Muscle layer of colon (tissue), 2 donors: ENCODE data around the gene MDH1B.

Experiments
- H3K27ac ChIP-seq: one replicate; pipeline ENCODE4 v1.7.0; 2013; ENCODE audit warnings: low read depth, mild to moderate bottlenecking, low read length, moderate library complexity
- H3K27me3 ChIP-seq, 2 donors: one replicate each; pipeline ENCODE4 v1.7.0; 2013; ENCODE audit warnings: low read length in 2 of 2, mild to moderate bottlenecking in 2 of 2; ENCODE audit not compliant: insufficient read depth in 2 of 2, control insufficient read depth in 1 of 2
- H3K36me3 ChIP-seq: one replicate; pipeline ENCODE4 v1.7.0; 2013; ENCODE audit warnings: mild to moderate bottlenecking, low read length; ENCODE audit not compliant: insufficient read depth
- H3K4me1 ChIP-seq: one replicate; pipeline ENCODE4 v1.7.0; 2013; ENCODE audit warnings: mild to moderate bottlenecking, low read length; ENCODE audit not compliant: insufficient read depth
- H3K4me3 ChIP-seq, 2 donors: one replicate each; pipeline ENCODE4 v1.7.0; 2013; ENCODE audit warnings: low read length in 2 of 2, low read depth in 1 of 2, mild to moderate bottlenecking in 1 of 2, moderate library complexity in 1 of 2
- H3K9ac ChIP-seq: one replicate; pipeline ENCODE4 v1.7.0; 2013; ENCODE audit warnings: low read length
- H3K9me3 ChIP-seq: one replicate; pipeline ENCODE4 v1.7.0; 2013; ENCODE audit warnings: mild to moderate bottlenecking, low read length
- donor health status: abdominal sarcoma.
- donor health status: Adenocarcinoma of cecum.

Gene MDH1B

DNA sequence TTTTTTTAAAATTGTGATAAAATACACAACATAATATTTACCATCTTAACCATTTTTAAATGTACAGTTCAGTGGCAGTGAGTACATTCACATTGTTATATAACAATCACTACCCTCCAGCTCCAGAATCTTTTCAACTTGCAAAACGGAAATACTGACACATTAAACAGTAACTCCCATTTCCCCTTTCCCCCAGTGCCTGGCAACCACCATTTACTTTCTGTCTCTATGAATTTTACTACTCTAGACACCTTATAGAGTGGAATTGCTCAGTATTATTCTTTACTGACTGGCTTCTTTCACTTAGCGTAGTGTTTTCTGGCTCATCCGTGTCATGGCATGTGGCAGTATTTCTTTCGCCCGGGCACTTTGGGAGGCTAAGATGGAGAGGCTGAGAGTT lies 32.9 kb upstream of the MDH1B start:
- Histone ChIP-seq H3K4me1 (peaks cover 8% of the 10 kb centered on the region), H3K27me3 (no peaks in the 10 kb centered on the region), H3K36me3 (peaks cover 5% of the 10 kb centered on the region), H3K4me3 (no peak overlapping the region), H3K9me3 (no peaks in the 10 kb centered on the region), H3K27ac (no peak overlapping the region), H3K9ac (no peak overlapping the region)

DNA sequence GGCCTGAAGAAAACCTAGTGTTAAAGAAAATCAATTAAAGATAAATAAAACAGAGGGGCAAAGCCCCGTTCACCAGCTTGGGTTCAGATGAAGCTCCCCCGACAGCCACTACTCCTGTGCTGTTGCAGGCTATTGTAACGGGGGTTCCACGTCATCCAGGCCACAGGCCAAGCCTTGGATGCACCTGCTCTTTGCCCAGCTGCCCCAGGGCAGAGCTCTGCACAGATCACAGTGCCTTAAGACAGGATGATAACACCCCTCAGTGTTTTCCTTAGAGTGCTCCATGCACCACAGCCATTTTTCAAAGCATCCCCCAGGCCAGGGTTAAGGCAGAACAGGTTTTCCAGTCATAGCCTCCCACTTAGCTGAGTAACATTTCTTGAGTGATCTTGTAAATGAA lies 32.2 kb upstream of the MDH1B start:
- no peak overlapping the region for H3K9ac ChIP-seq
- no peak overlapping the region for H3K27ac ChIP-seq
- H3K36me3 ChIP-seq = peaks cover 7% of the 10 kb centered on the region
- H3K9me3 ChIP-seq = no peaks in the 10 kb centered on the region
- no peak overlapping the region for H3K4me3 ChIP-seq
- H3K27me3 ChIP-seq = no peaks in the 10 kb centered on the region
- peaks cover 8% of the 10 kb centered on the region for H3K4me1 ChIP-seq

DNA sequence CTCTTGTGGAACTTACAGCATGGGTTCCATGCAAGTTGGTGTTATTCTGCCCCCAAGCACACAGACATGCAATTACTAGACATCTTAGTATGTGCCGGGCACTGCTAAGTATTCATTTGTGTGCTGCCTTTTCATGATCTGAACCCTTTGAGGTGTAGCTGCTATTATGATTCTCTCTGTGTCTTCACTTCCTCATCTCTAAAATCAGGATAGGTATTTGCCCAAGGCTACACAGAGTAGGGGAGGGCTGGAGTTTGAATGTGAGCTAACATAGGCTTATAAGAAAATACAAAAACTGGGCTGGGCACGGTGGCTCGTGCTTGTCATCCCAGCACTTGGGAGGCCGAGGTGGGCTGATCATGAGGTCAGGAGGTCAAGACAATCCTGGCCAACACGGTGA lies 27.5 kb upstream of the MDH1B start:
- Histone ChIP-seq H3K27ac (no peak overlapping the region), H3K4me3 (no peak overlapping the region), H3K27me3 (no peaks in the 10 kb centered on the region), H3K9ac (no peak overlapping the region), H3K36me3 (peaks cover 51% of the 10 kb centered on the region), H3K4me1 (no peaks in the 10 kb centered on the region), H3K9me3 (no peaks in the 10 kb centered on the region)

DNA sequence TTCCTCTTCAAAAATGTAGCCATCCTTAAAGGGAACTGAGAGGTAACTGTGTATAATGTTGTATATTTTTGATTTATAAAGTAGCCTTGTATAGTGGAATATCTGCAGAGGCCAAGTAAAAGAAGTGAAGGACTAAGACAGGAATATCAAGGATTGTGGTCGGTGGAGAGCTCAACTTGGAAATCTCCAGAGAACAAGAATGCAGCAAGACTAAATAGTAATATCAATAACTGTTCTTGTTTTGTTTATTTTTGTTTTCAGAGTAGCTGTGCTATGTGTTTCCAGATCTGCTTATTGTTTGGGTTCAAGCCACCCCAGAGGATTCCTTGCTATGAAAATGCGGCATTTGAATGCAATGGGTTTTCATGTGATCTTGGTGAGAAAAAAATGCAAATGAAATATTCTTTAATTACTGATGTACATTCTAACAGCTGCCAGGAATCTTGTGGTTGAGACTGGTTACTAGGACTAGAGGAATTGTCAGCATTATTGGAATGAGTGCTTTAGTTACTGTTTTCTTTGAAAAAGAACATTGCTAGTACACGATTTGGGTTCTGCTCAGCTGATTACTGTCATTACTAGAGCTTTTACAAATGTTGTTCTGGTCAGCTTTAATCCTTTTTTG lies 25.3 kb upstream of the MDH1B start:
- no peaks in the 10 kb centered on the region for H3K27me3 ChIP-seq
- no peak overlapping the region for H3K27ac ChIP-seq
- peaks cover 64% of the 10 kb centered on the region for H3K36me3 ChIP-seq

DNA sequence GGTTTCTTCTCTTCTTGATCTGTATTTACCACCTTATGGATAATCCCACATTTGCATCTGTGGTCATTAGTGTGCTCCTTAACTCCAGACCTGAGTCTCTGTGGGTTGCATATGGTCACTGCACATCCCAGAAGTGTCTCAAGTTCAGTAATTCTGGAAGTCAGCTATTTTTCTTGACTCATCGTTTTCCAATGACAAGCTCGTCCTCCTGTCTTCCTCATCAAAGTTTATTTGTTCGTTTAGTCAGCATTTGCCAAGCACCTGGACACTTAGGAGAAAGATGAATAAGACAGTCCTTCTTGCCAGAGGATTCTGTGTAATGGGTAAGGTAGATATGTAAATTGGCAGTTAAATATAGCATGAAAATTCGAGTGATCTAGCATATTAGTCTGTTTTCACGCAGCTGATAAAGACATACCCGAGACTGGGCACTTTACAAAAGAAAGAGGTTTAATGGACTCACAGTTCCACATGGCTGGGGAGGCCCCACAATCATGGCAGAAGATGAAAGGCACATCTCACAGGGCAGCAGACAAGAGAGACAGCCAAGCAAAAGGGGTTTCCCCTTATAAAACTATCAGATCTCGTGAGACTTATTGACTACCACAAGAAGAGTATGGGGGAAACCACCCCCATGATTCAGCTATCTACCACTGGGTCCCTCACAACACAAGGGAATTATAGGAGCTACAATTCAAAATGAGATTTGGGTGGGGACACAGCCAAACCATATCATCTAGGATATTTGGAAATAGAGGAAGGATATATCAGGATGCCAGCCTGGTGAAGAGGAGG lies 19.6 kb upstream of the MDH1B start:
- Histone ChIP-seq H3K36me3 (peaks cover 80% of the 10 kb centered on the region), H3K4me1 (no peaks in the 10 kb centered on the region), H3K27ac (no peak overlapping the region)

More for the DNA sequence above, 25.3 kb upstream of the MDH1B start:
- no peaks in the 10 kb centered on the region for H3K4me1 ChIP-seq
- H3K9ac ChIP-seq = no peak overlapping the region
- H3K9me3 ChIP-seq = no peaks in the 10 kb centered on the region
- H3K4me3 ChIP-seq = no peak overlapping the region

DNA sequence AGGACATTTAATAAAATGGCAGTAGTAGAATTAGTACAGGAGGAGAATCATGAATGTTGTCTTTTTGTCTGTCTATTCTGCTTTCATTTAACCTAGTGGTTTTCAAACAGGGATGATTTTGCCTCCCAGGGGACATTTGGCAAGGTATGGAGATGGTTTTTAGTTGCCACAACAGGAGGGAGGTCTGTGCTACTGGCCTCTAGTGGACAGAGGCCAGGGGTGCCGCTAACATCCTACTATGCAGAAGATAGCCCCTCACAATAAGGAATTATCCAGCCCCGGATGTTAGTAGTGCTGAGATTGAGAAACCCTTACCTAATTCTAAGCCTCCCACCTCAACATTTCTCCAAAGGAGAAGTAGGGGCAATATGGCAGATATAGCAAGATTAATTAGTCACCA lies 18.6 kb upstream of the MDH1B start:
- Histone ChIP-seq H3K4me1 (no peaks in the 10 kb centered on the region), H3K9ac (no peak overlapping the region), H3K27me3 (no peaks in the 10 kb centered on the region), H3K27ac (no peak overlapping the region), H3K9me3 (no peaks in the 10 kb centered on the region), H3K4me3 (no peak overlapping the region), H3K36me3 (peaks cover 78% of the 10 kb centered on the region)

More for the DNA sequence above, 19.6 kb upstream of the MDH1B start:
- no peak overlapping the region for H3K4me3 ChIP-seq
- no peaks in the 10 kb centered on the region for H3K27me3 ChIP-seq
- H3K9ac ChIP-seq = no peak overlapping the region
- H3K9me3 ChIP-seq = no peaks in the 10 kb centered on the region

DNA sequence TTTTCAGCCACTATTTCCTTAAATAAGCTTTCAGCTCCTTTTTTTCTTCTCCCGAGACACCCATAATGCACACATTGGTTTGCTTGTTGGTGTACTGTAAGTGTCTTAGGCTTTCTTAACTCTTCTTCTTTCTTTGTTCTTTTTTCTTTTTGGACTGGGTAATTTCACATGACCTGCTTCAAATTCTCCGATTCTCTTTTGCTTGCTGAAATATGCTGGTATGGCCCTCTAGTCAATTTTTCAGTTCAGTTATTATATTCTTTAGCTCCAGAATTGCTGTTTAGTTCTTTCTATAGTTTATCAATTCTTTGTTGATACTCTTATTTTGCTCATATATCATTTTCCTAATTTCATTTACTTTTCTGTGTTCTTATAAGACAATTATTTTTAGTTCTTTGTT lies 15.5 kb upstream of the MDH1B start:
- Histone ChIP-seq H3K9me3 (no peaks in the 10 kb centered on the region), H3K4me1 (no peaks in the 10 kb centered on the region), H3K36me3 (peaks cover 57% of the 10 kb centered on the region), H3K9ac (no peak overlapping the region), H3K27me3 (no peaks in the 10 kb centered on the region), H3K27ac (no peak overlapping the region), H3K4me3 (no peak overlapping the region)

DNA sequence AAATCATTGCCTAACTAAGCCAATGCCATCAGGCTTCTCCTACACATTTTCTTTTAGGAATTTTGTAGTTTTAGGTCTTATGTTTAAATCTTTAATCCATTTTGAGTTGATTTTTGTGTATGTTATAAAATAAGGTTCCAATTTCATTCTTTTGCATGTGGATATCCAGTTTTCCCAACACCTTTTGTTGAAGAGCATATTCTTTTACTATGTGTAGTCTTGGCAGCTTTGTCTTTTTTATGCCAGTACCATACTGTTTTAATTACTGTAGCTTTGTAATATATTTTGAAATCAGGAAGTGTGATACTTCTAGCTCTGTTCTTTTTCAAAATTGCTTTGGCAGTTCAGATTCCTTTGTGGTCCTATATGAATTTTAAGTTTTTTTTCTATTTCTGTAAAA lies 11.3 kb upstream of the MDH1B start:
- no peak overlapping the region for H3K4me3 ChIP-seq
- H3K9me3 ChIP-seq = no peaks in the 10 kb centered on the region
- no peaks in the 10 kb centered on the region for H3K4me1 ChIP-seq
- H3K36me3 ChIP-seq = peaks cover 34% of the 10 kb centered on the region
- H3K27ac ChIP-seq = no peak overlapping the region
- H3K27me3 ChIP-seq = no peaks in the 10 kb centered on the region
- no peak overlapping the region for H3K9ac ChIP-seq

DNA sequence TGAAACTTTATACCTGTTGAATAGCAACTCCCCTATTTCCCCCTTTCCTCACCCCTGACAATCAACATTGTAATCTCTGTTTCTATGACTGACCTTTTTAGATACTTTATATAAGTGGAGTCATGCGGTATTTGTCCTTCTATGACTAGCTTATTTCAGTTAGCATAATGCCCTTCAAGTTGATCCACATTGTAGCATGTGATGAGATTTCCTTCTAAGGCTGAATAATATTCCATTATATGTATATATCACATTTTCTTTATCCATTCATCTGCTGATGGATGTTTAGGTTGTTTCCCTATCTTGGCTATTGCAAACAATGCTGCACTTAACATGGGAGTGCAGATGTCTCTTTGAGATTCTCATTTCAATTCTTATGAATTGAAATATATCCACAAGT lies 9.7 kb upstream of the MDH1B start:
- Histone ChIP-seq H3K27ac (no peak overlapping the region), H3K4me1 (no peaks in the 10 kb centered on the region), H3K27me3 (no peaks in the 10 kb centered on the region), H3K36me3 (peaks cover 36% of the 10 kb centered on the region), H3K9me3 (no peaks in the 10 kb centered on the region), H3K4me3 (no peak overlapping the region), H3K9ac (no peak overlapping the region)

DNA sequence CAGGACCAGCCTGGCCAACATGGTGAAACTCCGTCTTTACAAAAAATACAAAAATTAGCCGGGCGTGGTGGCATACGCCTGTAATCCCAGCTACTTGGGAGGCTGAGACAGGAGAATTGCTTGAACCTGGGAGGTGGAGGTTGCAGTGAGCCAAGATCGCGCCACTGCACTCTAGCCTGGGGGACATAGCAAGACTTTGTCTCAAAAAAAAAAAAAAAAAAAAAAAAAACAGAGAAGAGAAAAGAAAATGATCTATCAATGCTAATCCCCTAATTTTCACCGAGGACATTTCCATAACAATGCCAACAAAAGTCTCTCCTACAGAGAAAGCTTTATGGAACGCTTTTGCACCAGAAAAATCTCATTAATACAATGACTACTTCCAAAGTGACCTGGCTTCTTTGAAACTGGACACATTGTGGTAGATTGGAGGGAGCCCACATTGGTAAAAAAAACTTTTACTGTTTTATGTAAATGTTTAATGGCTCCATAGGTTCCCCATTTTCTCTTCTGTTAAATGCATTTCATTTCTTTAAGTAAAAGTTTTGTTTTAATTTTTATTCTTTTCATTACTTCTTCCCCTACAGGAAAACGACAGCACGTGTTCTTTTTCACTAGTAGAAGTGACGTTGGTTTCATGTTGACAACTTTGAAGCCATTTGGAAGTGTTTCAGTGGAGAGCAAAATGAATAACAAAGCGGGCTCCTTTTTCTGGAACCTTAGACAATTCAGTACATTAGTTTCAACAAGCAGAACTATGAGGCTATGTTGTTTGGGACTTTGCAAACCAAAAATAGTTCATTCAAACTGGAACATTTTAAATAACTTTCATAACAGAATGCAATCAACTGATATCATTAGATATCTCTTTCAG lies 1.2 kb upstream of the MDH1B start:
- peaks cover 43% of the 10 kb centered on the region for H3K4me1 ChIP-seq
- H3K27ac ChIP-seq = peak overlapping the region; percentile 78
- H3K9me3 ChIP-seq = no peaks in the 10 kb centered on the region
- H3K4me3 ChIP-seq = peak overlapping the region; percentile 51 to 98
- H3K36me3 ChIP-seq = peaks cover 35% of the 10 kb centered on the region
- H3K9ac ChIP-seq = peak overlapping the region; percentile 95
- H3K27me3 ChIP-seq = no peaks in the 10 kb centered on the region

DNA sequence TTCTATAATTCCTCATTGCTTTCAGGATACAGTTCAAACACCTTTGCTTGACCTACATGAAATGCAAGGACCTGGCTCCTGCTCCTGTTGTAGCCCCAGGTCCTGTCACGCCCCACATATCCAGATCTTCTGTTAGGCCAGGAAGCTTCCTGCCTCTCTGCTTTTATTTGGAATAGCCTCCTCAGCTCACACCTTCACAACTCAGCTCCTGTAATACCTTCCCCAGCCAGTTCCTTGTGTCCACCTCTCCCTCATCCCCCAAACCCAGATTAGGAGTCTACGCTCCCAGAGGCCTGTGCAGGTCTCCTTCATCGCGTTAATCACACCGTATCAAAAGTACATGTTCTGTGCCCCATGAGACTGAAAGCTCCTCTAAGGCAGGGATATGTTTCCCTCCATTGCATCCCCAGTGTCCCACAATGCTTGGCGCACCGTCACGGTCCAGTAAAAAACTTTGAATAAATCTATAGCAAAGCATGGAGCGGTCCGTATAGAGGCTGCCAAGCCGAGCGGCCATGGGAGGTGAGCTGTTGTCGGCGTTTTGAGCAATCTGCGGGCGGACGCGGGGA lies 371 bp downstream of the MDH1B start:
- H3K4me1 ChIP-seq = peaks cover 43% of the 10 kb centered on the region
- H3K27me3 ChIP-seq = no peaks in the 10 kb centered on the region
- peak overlapping the region; percentile 95 for H3K9ac ChIP-seq
- peak overlapping the region; percentile 51 to 98 for H3K4me3 ChIP-seq
- no peaks in the 10 kb centered on the region for H3K9me3 ChIP-seq
- H3K36me3 ChIP-seq = peaks cover 25% of the 10 kb centered on the region
- H3K27ac ChIP-seq = peak overlapping the region; percentile 78
